ENCODE data around the gene CAT.

CAT gene

GRCh38 chr11:34459507-34460162 is 20.9 kb downstream of the CAT start:
- no peak for DNase-seq

GRCh38 chr11:34460278-34460677 is 21.5 kb downstream of the CAT start:
- no peak for DNase-seq

GRCh38 chr11:34461215-34461614 is 22.5 kb downstream of the CAT start:
- no peak for DNase-seq

- DNase-seq, result peak in 8 of 56 donors; percentile 1 to 15 (median 4)
Measured at GRCh38 chr11:34464591-34465051, 25.9 kb downstream of the CAT start.

GRCh38 chr11:34466802-34467488 is 28.2 kb downstream of the CAT start:
- DNase-seq, result no peak

GRCh38 chr11:34468209-34468841 is 29.6 kb downstream of the CAT start:
- DNase-seq, result peak in 1 of 56 donors; percentile 8

GRCh38 chr11:34473603-34474169 is 35.0 kb downstream of the CAT start:
- DNase-seq, result no peak

- DNase-seq, result no peak
Measured at GRCh38 chr11:34475656-34476055, 36.9 kb downstream of the CAT start.

GRCh38 chr11:34476849-34477248 is 38.1 kb downstream of the CAT start:
- DNase-seq, result no peak

- DNase-seq, result no peak
Measured at GRCh38 chr11:34478845-34479663, 40.3 kb downstream of the CAT start.

- no peak for DNase-seq
Measured at GRCh38 chr11:34480314-34480713, 41.6 kb downstream of the CAT start.

GRCh38 chr11:34481307-34481706 is 42.6 kb downstream of the CAT start:
- DNase-seq, result no peak

GRCh38 chr11:34483106-34483874 is 44.6 kb downstream of the CAT start:
- DNase-seq, result no peak

- no peak for DNase-seq
Measured at GRCh38 chr11:34487430-34487829, 48.7 kb downstream of the CAT start.

GRCh38 chr11:34488855-34489557 is 50.3 kb downstream of the CAT start:
- no peak for DNase-seq

- no peak for DNase-seq
Measured at GRCh38 chr11:34490304-34490703, 51.6 kb downstream of the CAT start.

- peak in 28 of 56 donors; percentile 4 to 85 (median 25) for DNase-seq
Measured at GRCh38 chr11:34492806-34493414, 54.2 kb downstream of the CAT start.

GRCh38 chr11:34493468-34493867 is 54.7 kb downstream of the CAT start:
- no peak for DNase-seq

- DNase-seq, result no peak
Measured at GRCh38 chr11:34493926-34494595, 55.3 kb downstream of the CAT start.
